ENCODE data around the gene CACNB1.

Gene CACNB1

GRCh38 chr17:39155654-39156053 is 41.8 kb downstream of the CACNB1 start:
- no peak for DNase-seq (ENCODE audit: low read depth)
- TF ChIP-seq CTCF (conservative IDR thresholded peaks at IDR 0.05; ENCODE audit: control insufficient read depth, insufficient read depth, low read depth, low read length), result no peak
- no peak overlapping the region for H3K4me3 ChIP-seq (ENCODE audit: control insufficient read depth, low read depth, low read length)

- H3K4me3 ChIP-seq (ENCODE audit: control insufficient read depth, low read depth, low read length), result peak overlapping the region; percentile 86
- TF ChIP-seq CTCF (conservative IDR thresholded peaks at IDR 0.05; ENCODE audit: control insufficient read depth, insufficient read depth, low read depth, low read length), result peak; percentile 24
- peak; percentile 86 for DNase-seq (ENCODE audit: low read depth)
Observed at GRCh38 chr17:39153599-39154051, 43.8 kb downstream of the CACNB1 start.

- DNase-seq (ENCODE audit: low read depth), result no peak
- H3K4me3 ChIP-seq (ENCODE audit: control insufficient read depth, low read depth, low read length), result peak overlapping the region; percentile 61
- no peak for TF ChIP-seq CTCF (conservative IDR thresholded peaks at IDR 0.05; ENCODE audit: control insufficient read depth, insufficient read depth, low read depth, low read length)
Observed at GRCh38 chr17:39151943-39152818, 45.3 kb downstream of the CACNB1 start.

GRCh38 chr17:39151150-39151942 is 46.1 kb downstream of the CACNB1 start, which contains the start of gene PLXDC1:
Gene PLXDC1, minus strand, starts transcription at chr17:39151637. Its CDS starts 200 bp downstream, at chr17:39151437.
- peak within 1 kb of the TSS; percentile 61 for H3K4me3 ChIP-seq (ENCODE audit: control insufficient read depth, low read depth, low read length)
- no peak for DNase-seq (ENCODE audit: low read depth)
- no peak for TF ChIP-seq CTCF (conservative IDR thresholded peaks at IDR 0.05; ENCODE audit: control insufficient read depth, insufficient read depth, low read depth, low read length)

GRCh38 chr17:39150795-39151149 is 46.7 kb downstream of the CACNB1 start:
- TF ChIP-seq CTCF (conservative IDR thresholded peaks at IDR 0.05; ENCODE audit: control insufficient read depth, insufficient read depth, low read depth, low read length), result no peak
- H3K4me3 ChIP-seq (ENCODE audit: control insufficient read depth, low read depth, low read length), result no peak overlapping the region
- DNase-seq (ENCODE audit: low read depth), result no peak

- H3K4me3 ChIP-seq (ENCODE audit: control insufficient read depth, low read depth, low read length), result no peak overlapping the region
- DNase-seq (ENCODE audit: low read depth), result no peak
Observed at GRCh38 chr17:39150104-39150634, 47.3 kb downstream of the CACNB1 start.

More at GRCh38 chr17:39150104-39150634, 47.3 kb downstream of the CACNB1 start:
- no peak for TF ChIP-seq CTCF (conservative IDR thresholded peaks at IDR 0.05; ENCODE audit: control insufficient read depth, insufficient read depth, low read depth, low read length)

Data from fibroblast of mammary gland (primary cell).